HG03097 (cell line): ENCODE data around the gene ADCY3.

Experiments used
- ATAC-seq: cut with Tn5 transposase; IDR thresholded peaks from one replicate; pipeline ENCODE4 v1.9.1; 2021; ENCODE audit not compliant: unreplicated experiment, low FRiP score

ADCY3 gene

DNA sequence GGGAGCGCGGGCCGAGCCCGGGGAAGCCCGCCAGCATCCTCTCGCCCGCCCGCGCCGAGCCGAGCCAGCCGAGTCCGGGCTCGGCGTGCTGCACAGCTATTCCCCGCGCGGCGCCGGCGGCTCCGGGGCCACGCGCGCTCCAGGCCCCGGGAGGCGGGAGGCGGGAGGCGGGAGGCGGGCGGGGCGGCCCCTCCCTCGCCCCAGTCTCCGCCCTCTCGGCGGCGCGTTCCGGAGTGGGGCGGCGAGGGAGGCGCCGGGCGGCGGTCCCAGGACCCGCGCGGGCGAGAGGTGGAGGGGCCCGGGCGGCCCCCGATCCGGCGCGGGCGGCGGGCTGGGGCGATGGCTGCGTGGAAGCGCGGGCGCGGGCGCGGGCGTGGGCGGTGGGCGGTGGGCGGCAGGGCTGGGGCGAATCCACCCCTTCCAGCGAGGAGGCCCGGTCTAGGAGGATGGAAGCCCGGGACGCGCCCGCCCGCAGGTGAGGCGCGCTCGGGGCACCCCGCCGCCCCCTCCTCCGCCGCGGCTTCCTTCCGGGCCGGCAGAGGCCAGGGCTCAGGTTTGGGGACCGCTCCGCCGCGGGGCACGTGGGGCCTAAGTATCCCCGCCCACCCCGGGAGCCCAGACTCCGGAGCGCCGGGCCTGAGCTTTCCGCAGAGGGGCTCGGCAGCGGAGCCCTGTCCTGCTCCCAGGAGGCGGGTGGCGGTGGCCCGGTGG is at the start of gene ADCY3:
ADCY3 (minus strand) TSS at position 140 of the 711 bp plus-strand sequence. CDS start 1,250 bp downstream, outside the sequence.
- peak; percentile 61 for ATAC-seq

DNA sequence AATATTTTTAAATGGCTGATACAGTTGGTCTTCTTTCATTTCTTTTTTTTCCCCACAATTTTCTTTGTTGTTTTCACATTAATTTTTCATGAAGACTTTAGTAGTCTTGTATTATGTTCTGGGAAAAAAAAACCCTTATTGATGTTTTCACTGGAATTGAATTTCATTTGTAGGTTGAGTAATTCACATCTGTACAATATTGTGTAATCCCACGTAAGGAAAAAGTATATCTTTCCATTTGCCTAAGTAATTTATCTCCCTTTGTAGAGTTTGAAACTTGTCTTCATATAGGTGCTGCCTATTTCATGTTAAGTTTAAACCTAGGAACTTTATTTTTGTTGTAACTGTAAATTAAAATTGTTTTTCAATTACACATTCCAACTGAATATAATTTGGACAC is 49.7 kb upstream of the ADCY3 start:
- no peak for ATAC-seq

GRCh38 chr2:24961903-24962302 is 41.9 kb upstream of the ADCY3 start:
- no peak for ATAC-seq

- no peak for ATAC-seq
Observed at GRCh38 chr2:24959761-24960160, 39.7 kb upstream of the ADCY3 start.

GRCh38 chr2:24958411-24958935 is 38.4 kb upstream of the ADCY3 start:
- no peak for ATAC-seq

GRCh38 chr2:24957976-24958375 is 37.9 kb upstream of the ADCY3 start:
- no peak for ATAC-seq

GRCh38 chr2:24957221-24957620 is 37.2 kb upstream of the ADCY3 start:
- ATAC-seq = no peak

- no peak for ATAC-seq
Observed at GRCh38 chr2:24955921-24956320, 35.9 kb upstream of the ADCY3 start.

DNA sequence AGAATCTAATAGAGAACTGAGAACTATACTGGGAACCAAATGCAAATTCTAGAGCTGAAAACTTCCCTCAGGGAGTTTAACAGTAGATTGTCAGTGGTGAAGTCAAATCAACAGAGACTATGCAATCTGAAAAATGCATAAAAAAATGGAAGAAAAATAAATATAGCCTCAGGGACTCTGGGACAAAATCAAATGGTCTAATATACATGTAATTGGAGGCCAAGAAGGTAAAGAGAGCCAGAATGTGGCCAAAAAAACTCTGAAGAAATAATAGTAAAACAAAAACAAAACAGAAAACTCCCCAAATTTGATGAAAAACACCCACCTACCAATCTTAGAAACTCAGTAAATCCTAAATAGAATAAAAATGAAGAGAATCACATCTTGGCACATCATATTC is 35.2 kb upstream of the ADCY3 start:
- ATAC-seq = no peak

GRCh38 chr2:24950102-24950501 is 30.1 kb upstream of the ADCY3 start:
- ATAC-seq = no peak

DNA sequence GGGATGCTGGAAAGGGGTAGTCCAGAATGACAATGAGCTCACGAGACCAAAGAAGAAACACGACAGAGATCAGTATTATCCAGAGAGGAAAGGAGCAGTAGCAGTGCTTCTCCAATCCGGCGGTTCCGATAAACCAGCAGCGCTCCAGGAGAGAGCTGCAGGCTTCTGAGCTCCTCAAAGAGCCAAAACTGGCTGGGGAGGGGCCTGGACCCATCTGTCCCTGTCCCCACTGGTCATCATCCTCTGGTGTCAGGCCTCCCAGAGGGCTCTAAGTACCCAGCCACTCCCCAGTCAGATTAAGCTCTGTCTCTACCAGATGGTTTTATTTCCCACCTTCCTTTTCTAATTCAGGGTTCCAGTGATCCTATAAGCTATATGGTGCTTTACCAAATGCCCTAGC is 28.5 kb upstream of the ADCY3 start:
- no peak for ATAC-seq

DNA sequence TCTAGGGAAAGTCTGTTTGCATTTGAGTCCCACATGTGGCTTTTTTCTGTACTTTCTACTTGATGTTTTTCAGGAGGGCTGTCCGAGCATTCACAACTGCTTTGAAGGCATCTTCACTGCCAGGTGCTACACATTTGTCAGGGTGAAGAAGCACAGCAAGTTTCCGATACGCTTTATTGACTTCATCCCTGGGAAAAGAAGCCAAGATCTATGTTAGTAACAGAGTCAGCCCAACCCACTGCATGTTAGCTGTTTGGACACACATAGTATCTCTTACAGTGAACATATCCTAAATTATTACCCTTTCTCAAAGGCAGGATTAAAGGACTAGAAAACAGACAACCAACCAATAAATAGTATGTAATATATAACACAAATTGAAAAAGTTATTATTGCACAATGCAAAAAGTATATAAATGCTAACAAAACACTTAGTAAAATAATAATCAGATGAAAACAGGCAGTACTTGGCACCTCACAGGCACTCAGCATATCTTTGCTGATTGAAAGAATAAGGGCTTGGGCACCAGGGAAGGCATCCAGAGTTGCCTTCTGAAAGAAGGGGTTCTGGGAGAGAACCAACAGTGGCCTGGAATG is 27.6 kb upstream of the ADCY3 start:
- no peak for ATAC-seq

DNA sequence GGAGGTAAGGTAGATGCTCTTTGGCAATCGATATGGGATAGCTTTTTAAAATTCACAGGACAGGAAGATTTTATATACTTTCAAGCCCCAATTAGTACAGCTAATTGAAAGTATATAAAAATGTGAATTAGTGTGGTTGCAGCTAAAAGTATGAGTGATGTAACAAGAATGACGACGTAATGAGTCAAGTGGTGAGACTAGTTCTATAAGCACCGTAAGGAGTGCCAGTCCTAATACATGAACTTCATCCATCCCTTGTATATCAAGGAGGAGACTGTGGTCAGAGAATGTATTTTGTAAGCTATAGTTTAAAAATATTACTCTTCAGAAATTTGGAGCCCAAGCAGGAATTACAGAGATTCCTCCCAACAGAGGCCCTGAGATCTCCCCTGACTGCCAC is 25.9 kb upstream of the ADCY3 start:
- ATAC-seq = no peak

DNA sequence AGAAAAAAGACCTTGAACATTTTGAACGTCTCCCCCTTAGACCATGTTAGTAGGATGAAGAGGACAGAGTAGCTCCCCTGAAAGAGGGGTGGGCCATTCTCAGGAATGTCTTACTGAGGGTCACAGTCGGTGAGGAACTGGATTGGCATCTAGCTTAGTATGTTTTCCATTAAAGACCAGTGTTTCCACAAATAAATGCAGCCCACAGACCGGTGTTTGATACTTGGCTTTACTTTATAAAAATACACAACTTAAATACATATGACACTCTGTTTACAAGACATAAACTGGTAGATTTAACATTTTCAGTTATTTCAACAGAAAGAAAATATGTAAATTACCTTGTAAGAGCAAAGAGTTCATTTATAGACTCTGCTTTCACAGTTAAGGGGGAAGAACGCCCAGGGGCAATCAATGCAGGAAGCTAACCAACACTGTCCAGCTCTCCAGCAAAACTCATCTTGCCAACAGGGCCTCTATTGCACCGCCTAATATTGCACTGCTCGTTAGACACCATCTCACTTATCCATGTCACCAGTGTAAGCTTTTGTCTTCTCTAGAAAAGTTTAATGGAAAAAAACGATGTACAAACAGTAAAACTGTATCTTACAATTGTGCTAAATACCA is 23.5 kb upstream of the ADCY3 start:
- ATAC-seq = no peak

DNA sequence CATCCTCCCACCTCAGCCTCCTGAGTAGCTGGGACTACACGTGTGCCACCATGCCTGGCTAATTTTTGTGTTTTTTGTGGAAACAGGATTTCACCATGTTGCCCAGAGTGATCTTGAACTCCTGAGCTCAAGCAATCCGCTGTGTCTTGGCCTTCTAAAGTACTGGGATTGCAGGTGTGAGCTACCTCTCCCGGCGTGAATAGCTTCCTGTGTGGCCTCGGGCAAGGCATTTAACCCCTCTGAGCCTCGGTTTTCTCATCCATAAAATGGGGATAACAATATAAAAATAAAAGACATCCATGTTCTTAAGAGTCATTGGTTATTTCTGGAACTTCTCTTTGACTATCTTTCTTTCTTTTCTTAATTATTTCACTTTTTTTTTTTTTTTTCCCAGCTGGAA is 19.3 kb upstream of the ADCY3 start:
- no peak for ATAC-seq

- no peak for ATAC-seq
Observed at GRCh38 chr2:24937236-24937635, 17.2 kb upstream of the ADCY3 start.

GRCh38 chr2:24935145-24935544 is 15.1 kb upstream of the ADCY3 start:
- ATAC-seq = no peak

DNA sequence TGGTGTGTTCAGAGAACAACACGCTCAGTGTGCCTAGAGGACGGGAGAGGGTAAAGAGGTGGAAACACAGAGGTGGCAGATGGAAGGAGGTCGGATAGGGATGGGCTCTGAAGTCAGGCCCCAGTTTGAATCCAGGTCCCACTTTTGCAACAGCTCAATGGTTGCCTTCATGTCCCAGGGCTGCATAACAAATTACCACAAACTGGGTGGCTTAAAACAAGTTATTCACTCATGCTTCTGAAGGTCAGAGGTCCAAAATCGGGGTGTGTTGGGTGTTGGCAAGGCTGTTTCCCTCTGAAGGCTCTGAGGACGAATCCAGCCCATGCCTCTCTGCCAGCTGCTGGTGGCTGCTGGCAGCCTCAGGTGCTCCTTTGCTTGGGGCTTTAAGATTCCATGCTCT is 12.7 kb upstream of the ADCY3 start:
- ATAC-seq = no peak

- ATAC-seq = no peak
Observed at GRCh38 chr2:24930768-24931167, 10.7 kb upstream of the ADCY3 start.

DNA sequence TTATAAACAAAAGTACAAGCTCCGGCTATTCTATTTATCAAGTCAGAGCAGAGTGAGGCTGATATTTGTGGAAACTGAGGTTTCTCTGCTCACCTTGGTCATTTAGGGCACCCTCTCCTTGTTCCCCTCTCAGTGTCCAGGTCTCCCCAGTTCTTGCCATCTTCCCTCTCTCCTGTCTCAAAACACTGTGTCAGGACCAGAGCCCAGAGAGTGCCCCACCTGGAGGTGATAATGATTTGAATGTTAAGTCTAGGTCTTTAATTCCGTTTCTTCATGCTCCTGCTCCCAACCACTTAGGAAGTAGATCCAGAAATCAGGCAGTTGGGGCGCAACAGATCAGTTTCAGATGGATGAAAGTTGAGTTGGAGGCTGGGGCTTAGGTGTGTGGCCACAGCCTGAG is 9.2 kb upstream of the ADCY3 start:
- ATAC-seq = no peak

- ATAC-seq = no peak
Observed at GRCh38 chr2:24928036-24928435, 8.0 kb upstream of the ADCY3 start.
